ENCODE measurements around the gene RFX1.

Gene RFX1

GRCh38 chr19:13962699-13963602, 43.2 kb downstream of the RFX1 start:
- TF ChIP-seq CREB1 (IDR thresholded peaks at IDR 0.05; ENCODE audit: low read depth) (no peak), EGR1 (IDR thresholded peaks at IDR 0.05) (no peak), FOXM1 (IDR thresholded peaks at IDR 0.05; ENCODE audit: borderline replicate concordance, low read depth) (no peak), REST (IDR thresholded peaks at IDR 0.05; ENCODE audit: low read depth) (no peak), MAX (IDR thresholded peaks at IDR 0.05) (no peak), TAF1 (IDR thresholded peaks at IDR 0.05; ENCODE audit: low read depth) (no peak), USF1 (IDR thresholded peaks at IDR 0.05) (no peak), TEAD4 (IDR thresholded peaks at IDR 0.05) (no peak), NFIC (IDR thresholded peaks at IDR 0.05) (no peak), CEBPB (IDR thresholded peaks at IDR 0.05) (no peak), ZBTB7A (IDR thresholded peaks at IDR 0.05; ENCODE audit: low read depth) (no peak), TCF12 (IDR thresholded peaks at IDR 0.05; ENCODE audit: low read depth) (no peak), YY1 (IDR thresholded peaks at IDR 0.05; ENCODE audit: low read depth) (no peak), RAD21 (IDR thresholded peaks at IDR 0.05; ENCODE audit: low read depth) (no peak), EP300 (IDR thresholded peaks at IDR 0.05; ENCODE audit: borderline replicate concordance) (no peak)

- TF ChIP-seq EP300 (IDR thresholded peaks at IDR 0.05; ENCODE audit: borderline replicate concordance) (no peak), NFIC (IDR thresholded peaks at IDR 0.05) (no peak), EGR1 (IDR thresholded peaks at IDR 0.05) (no peak), YY1 (IDR thresholded peaks at IDR 0.05; ENCODE audit: low read depth) (no peak), MAX (IDR thresholded peaks at IDR 0.05) (no peak), TAF1 (IDR thresholded peaks at IDR 0.05; ENCODE audit: low read depth) (no peak)
These were observed 44.1 kb downstream of the RFX1 start for GRCh38 chr19:13961826-13962698.

- TF ChIP-seq FOXM1 (IDR thresholded peaks at IDR 0.05; ENCODE audit: borderline replicate concordance, low read depth) (no peak), USF1 (IDR thresholded peaks at IDR 0.05) (no peak), TEAD4 (IDR thresholded peaks at IDR 0.05) (no peak), EGR1 (IDR thresholded peaks at IDR 0.05) (no peak), ZBTB7A (IDR thresholded peaks at IDR 0.05; ENCODE audit: low read depth) (no peak), REST (IDR thresholded peaks at IDR 0.05; ENCODE audit: low read depth) (no peak)
These were observed 45.0 kb downstream of the RFX1 start for GRCh38 chr19:13960863-13961784.

GRCh38 chr19:13959962-13960862, 45.9 kb downstream of the RFX1 start:
- no peak for TF ChIP-seq MAX (IDR thresholded peaks at IDR 0.05)
- TF ChIP-seq EP300 (IDR thresholded peaks at IDR 0.05; ENCODE audit: borderline replicate concordance), result no peak
- TF ChIP-seq RAD21 (IDR thresholded peaks at IDR 0.05; ENCODE audit: low read depth), result no peak
- TF ChIP-seq TCF12 (IDR thresholded peaks at IDR 0.05; ENCODE audit: low read depth), result no peak
- TF ChIP-seq REST (IDR thresholded peaks at IDR 0.05; ENCODE audit: low read depth), result no peak
- no peak for TF ChIP-seq USF1 (IDR thresholded peaks at IDR 0.05)
- TF ChIP-seq TEAD4 (IDR thresholded peaks at IDR 0.05), result no peak
- TF ChIP-seq EGR1 (IDR thresholded peaks at IDR 0.05), result no peak
- no peak for TF ChIP-seq YY1 (IDR thresholded peaks at IDR 0.05; ENCODE audit: low read depth)
- no peak for TF ChIP-seq CEBPB (IDR thresholded peaks at IDR 0.05)
- TF ChIP-seq FOXM1 (IDR thresholded peaks at IDR 0.05; ENCODE audit: borderline replicate concordance, low read depth), result no peak
- no peak for TF ChIP-seq NFIC (IDR thresholded peaks at IDR 0.05)
- no peak for TF ChIP-seq TAF1 (IDR thresholded peaks at IDR 0.05; ENCODE audit: low read depth)
- TF ChIP-seq CREB1 (IDR thresholded peaks at IDR 0.05; ENCODE audit: low read depth), result no peak
- TF ChIP-seq ZBTB7A (IDR thresholded peaks at IDR 0.05; ENCODE audit: low read depth), result no peak

All from Ishikawa (cell line).